ENCODE measurements around the gene CD163.
"Not testable (repeated sequence)": the region's sequence is repeated elsewhere in the genome, so short reads cannot be mapped to it uniquely, and the experiment has no call there.

Gene CD163

GRCh38 chr12:7448099-7448498 is 55.5 kb downstream of the CD163 start:
- no peak for DNase-seq

- DNase-seq, result no peak
Measured at GRCh38 chr12:7444537-7444936, 59.0 kb downstream of the CD163 start.

- no peak for DNase-seq
Measured at GRCh38 chr12:7444076-7444475, 59.5 kb downstream of the CD163 start, which contains the start of gene CD163L1. TSS of gene CD163L1 (minus strand) at chr12:7444153. CDS start at chr12:7444127, 26 bp downstream.

- DNase-seq, result no peak
Measured at GRCh38 chr12:7441216-7441615, 62.4 kb downstream of the CD163 start.

- DNase-seq, result no peak
Measured at GRCh38 chr12:7439579-7440505, 63.7 kb downstream of the CD163 start.

- DNase-seq, result not testable (repeated sequence)
Measured at GRCh38 chr12:7438291-7438995, 65.1 kb downstream of the CD163 start.

- DNase-seq, result not testable (repeated sequence)
Measured at GRCh38 chr12:7437494-7437893, 66.1 kb downstream of the CD163 start.

- no peak for DNase-seq
Measured at GRCh38 chr12:7434670-7435069, 68.9 kb downstream of the CD163 start.

GRCh38 chr12:7433276-7433822 is 70.2 kb downstream of the CD163 start:
- DNase-seq, result no peak

GRCh38 chr12:7431993-7432685 is 71.4 kb downstream of the CD163 start:
- no peak for DNase-seq
